GM19043 (cell line): ENCODE data around the gene PCDH12.
A peak's percentile ranks its signal among the peaks of the same experiment; 100 is the strongest.
"Not testable (repeated sequence)": the region's sequence is repeated elsewhere in the genome, so short reads cannot be mapped to it uniquely, and the experiment has no call there.

ENCODE experiments used
- ATAC-seq: cut with Tn5 transposase; IDR thresholded peaks from one replicate; pipeline ENCODE4 v1.9.1; 2021; ENCODE audit warnings: low read depth; ENCODE audit not compliant: unreplicated experiment

The PCDH12 gene

GRCh38 chr5:141941779-141942178, 16.2 kb downstream of the PCDH12 start:
- ATAC-seq = no peak

- no peak for ATAC-seq
Measured at GRCh38 chr5:141941307-141941706, 16.7 kb downstream of the PCDH12 start.

GRCh38 chr5:141940695-141941271, 17.2 kb downstream of the PCDH12 start:
- no peak for ATAC-seq

GRCh38 chr5:141935538-141935937, 22.5 kb downstream of the PCDH12 start:
- ATAC-seq = no peak

GRCh38 chr5:141934099-141934844, 23.7 kb downstream of the PCDH12 start:
- no peak for ATAC-seq

- ATAC-seq = no peak
Measured at GRCh38 chr5:141933151-141933550, 24.9 kb downstream of the PCDH12 start.

- no peak for ATAC-seq
Measured at GRCh38 chr5:141931694-141932093, 26.3 kb downstream of the PCDH12 start.

- no peak for ATAC-seq
Measured at GRCh38 chr5:141929398-141930058, 28.5 kb downstream of the PCDH12 start.

- no peak for ATAC-seq
Measured at GRCh38 chr5:141928051-141928450, 30.0 kb downstream of the PCDH12 start.

- no peak for ATAC-seq
Measured at GRCh38 chr5:141926434-141926833, 31.6 kb downstream of the PCDH12 start.

- ATAC-seq = peak; percentile 97
Measured at GRCh38 chr5:141923448-141924313, 34.3 kb downstream of the PCDH12 start, which contains the start of gene DELE1. DELE1 (plus strand) TSS chr5:141923871; CDS start chr5:141923942, 71 bp downstream.

- ATAC-seq = not testable (repeated sequence)
Measured at GRCh38 chr5:141922827-141923447, 35.1 kb downstream of the PCDH12 start.

- no peak for ATAC-seq
Measured at GRCh38 chr5:141920771-141921170, 37.2 kb downstream of the PCDH12 start.

- no peak for ATAC-seq
Measured at GRCh38 chr5:141919218-141920119, 38.5 kb downstream of the PCDH12 start.

- no peak for ATAC-seq
Measured at GRCh38 chr5:141917760-141918159, 40.2 kb downstream of the PCDH12 start.

GRCh38 chr5:141916522-141916921, 41.5 kb downstream of the PCDH12 start:
- ATAC-seq = no peak

- ATAC-seq = no peak
Measured at GRCh38 chr5:141915881-141916336, 42.1 kb downstream of the PCDH12 start.

GRCh38 chr5:141914797-141915196, 43.2 kb downstream of the PCDH12 start:
- ATAC-seq = no peak

GRCh38 chr5:141914199-141914743, 43.7 kb downstream of the PCDH12 start:
- peak; percentile 68 for ATAC-seq
